ENCODE measurements around the gene ADAMTS2.

DNA sequence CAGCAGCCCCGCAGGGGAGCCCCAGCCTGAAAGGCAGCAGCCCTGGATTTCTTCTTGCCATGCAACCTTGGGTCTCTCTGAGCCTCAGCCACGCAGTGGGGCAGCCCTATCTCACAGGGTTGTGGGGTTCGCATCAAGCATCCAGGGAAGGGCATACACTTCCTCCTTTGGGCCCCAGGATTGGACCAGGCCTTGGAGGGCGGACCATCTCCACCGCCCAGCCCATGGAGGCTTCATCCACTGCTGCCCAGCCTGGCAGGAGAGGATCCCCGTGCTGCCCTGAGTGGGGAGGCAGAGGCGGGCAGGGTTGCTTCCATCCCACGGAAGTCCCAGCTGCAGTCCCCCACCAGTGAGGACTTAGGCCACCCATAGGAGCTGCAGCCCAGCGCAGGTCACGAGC lies 5.3 kb downstream of the ADAMTS2 start:
- no peak for TF ChIP-seq RAD21 (IDR thresholded peaks at IDR 0.05 in 1 of 2, conservative IDR thresholded peaks at IDR 0.05 in 1 of 2; ENCODE audit: low read depth in 2 of 2, low read length in 2 of 2)
- TF ChIP-seq MAFK (IDR thresholded peaks at IDR 0.05; ENCODE audit: low read depth, low read length): no peak
- TF ChIP-seq PHF8 (conservative IDR thresholded peaks at IDR 0.05; ENCODE audit: low read depth, low read length): no peak
- TF ChIP-seq YY1 (IDR thresholded peaks at IDR 0.05; ENCODE audit: low read depth, low read length): no peak
- no peak for TF ChIP-seq CBX5 (IDR thresholded peaks at IDR 0.05; ENCODE audit: low read depth, low read length)
- TF ChIP-seq, protein P1, sequence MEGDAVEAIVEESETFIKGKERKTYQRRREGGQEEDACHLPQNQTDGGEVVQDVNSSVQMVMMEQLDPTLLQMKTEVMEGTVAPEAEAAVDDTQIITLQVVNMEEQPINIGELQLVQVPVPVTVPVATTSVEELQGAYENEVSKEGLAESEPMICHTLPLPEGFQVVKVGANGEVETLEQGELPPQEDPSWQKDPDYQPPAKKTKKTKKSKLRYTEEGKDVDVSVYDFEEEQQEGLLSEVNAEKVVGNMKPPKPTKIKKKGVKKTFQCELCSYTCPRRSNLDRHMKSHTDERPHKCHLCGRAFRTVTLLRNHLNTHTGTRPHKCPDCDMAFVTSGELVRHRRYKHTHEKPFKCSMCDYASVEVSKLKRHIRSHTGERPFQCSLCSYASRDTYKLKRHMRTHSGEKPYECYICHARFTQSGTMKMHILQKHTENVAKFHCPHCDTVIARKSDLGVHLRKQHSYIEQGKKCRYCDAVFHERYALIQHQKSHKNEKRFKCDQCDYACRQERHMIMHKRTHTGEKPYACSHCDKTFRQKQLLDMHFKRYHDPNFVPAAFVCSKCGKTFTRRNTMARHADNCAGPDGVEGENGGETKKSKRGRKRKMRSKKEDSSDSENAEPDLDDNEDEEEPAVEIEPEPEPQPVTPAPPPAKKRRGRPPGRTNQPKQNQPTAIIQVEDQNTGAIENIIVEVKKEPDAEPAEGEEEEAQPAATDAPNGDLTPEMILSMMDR (IDR thresholded peaks at IDR 0.05; ENCODE audit: control extremely low read depth in 1 of 3, insufficient read depth in 1 of 3, low read depth in 1 of 3, low read length in 3 of 3): no peak
- no peak for TF ChIP-seq EZH2 (IDR thresholded peaks at IDR 0.05; ENCODE audit: low read depth, low read length, severe bottlenecking)
- no peak for TF ChIP-seq CEBPB (IDR thresholded peaks at IDR 0.05; ENCODE audit: low read depth, low read length)
- TF ChIP-seq POU5F1 (IDR thresholded peaks at IDR 0.05; ENCODE audit: low read depth, low read length): no peak
